Vagina (tissue), 2 donors: ENCODE measurements around the gene RPS6KC1. TPM values are rescaled to one million over a fixed set of nuclear protein-coding genes. Genes with fewer than 3 reads are reported as not detected.
A peak's percentile ranks its signal among the peaks of the same experiment; 100 is the strongest.
"Not testable (repeated sequence)": the region's sequence is repeated elsewhere in the genome, so short reads cannot be mapped to it uniquely, and the experiment has no call there.

Experiments
- DNase-seq, 2 donors: peaks; one replicate each; pipeline ENCODE4 v3.0.0-alpha.2; 2017; ENCODE audit errors: extremely low spot score in 2 of 2
- H3K27ac ChIP-seq: fragments of 200-600 bp; sonication (generic); one replicate; pipeline ENCODE4 v1.5.1; 2019
- H3K27me3 ChIP-seq: fragments of 200-600 bp; sonication (generic); one replicate; pipeline ENCODE4 v1.5.1; 2019
- H3K36me3 ChIP-seq, 2 donors: fragments of 200-600 bp; sonication (generic); one replicate each; pipeline ENCODE4 v1.5.1; 2017 to 2019
- H3K4me1 ChIP-seq: fragments of 200-600 bp; sonication (generic); one replicate; pipeline ENCODE4 v1.5.1; 2019
- H3K4me3 ChIP-seq, 2 donors: fragments of 200-600 bp; sonication (generic); 1 replicate in 1 of 2; 2 replicates in 1 of 2; pipeline ENCODE4 v1.5.1; 2016 to 2019
- H3K9me3 ChIP-seq: fragments of 200-600 bp; sonication (generic); one replicate; pipeline ENCODE4 v1.5.1; 2019
- POLR2A ChIP-seq, 2 donors: fragments of 450-650 bp; IDR thresholded peaks; one replicate each; pipeline ENCODE4 v1.6.1; 2017; ENCODE audit warnings: antibody characterized with exemption in 2 of 2, mild to moderate bottlenecking in 2 of 2, moderate library complexity in 2 of 2
- POLR2AphosphoS5 ChIP-seq, 2 donors: sonication (generic); formaldehyde crosslinking; IDR thresholded peaks; one replicate each; pipeline ENCODE4 v1.9.0; 2017; ENCODE audit warnings: antibody characterized with exemption in 2 of 2, mild to moderate bottlenecking in 2 of 2, low read depth in 1 of 2; ENCODE audit not compliant: insufficient read depth in 1 of 2
- intact Hi-C: fragments of 100-400 bp; cut with DNase I; formaldehyde crosslinking; loops from one replicate; pipeline ENCODE4 v1.15.1; 2023
- total RNA-seq: library from RNA; depleted of rRNA; stranded (reverse); fragments of >200 nt; gene quantifications from one replicate; pipeline ENCODE4 v1.2.3, GENCODE V29; 2016
- TF ChIP-seq, protein P1 (sequence below), 3 experiments: fragments of 450-650 bp in 2 of 3; fragments of 200-600 bp in 1 of 3; sonication (generic) in 1 of 3; IDR thresholded peaks; one replicate each; pipeline ENCODE4 v1.5.1; 2017 to 2019; ENCODE audit warnings: antibody characterized with exemption in 3 of 3, mild to moderate bottlenecking in 2 of 3, moderate library complexity in 2 of 3

Gene RPS6KC1
- total RNA-seq, 1 donor from 2014 or later = 14.2 TPM

DNA sequence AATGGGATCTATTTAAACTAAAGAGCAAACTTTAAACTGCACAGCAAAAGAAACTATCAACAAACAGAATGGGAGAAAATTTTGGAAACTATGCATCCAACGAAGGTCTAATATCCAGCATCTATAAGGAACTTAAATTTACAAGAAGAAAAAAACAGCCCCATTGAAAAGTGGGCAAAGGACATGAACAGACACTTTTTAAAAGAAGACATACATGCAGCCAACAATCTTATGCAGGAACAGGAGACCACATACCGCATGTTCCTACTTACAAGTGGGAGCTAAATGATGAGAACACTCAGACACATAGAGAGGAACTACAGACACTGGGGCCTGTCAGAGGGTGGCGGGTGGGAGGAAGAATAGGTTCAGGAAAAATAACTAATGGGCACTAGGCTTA, 149.6 kb downstream of the RPS6KC1 start:
- no peak overlapping the region for H3K4me3 ChIP-seq
- peaks cover 0 to 19% of the 10 kb centered on the region in 2 donors for H3K36me3 ChIP-seq
- no peak for DNase-seq
- H3K4me1 ChIP-seq = no peaks in the 10 kb centered on the region
- intact Hi-C loops = no loop called here
- peaks cover 5% of the 10 kb centered on the region for H3K9me3 ChIP-seq
- TF ChIP-seq POLR2A (IDR thresholded peaks at IDR 0.05) (no peak), POLR2AphosphoS5 (IDR thresholded peaks at IDR 0.05; ENCODE audit: insufficient read depth in 1 of 2, low read depth in 1 of 2) (no peak)
- TF ChIP-seq, protein P1, sequence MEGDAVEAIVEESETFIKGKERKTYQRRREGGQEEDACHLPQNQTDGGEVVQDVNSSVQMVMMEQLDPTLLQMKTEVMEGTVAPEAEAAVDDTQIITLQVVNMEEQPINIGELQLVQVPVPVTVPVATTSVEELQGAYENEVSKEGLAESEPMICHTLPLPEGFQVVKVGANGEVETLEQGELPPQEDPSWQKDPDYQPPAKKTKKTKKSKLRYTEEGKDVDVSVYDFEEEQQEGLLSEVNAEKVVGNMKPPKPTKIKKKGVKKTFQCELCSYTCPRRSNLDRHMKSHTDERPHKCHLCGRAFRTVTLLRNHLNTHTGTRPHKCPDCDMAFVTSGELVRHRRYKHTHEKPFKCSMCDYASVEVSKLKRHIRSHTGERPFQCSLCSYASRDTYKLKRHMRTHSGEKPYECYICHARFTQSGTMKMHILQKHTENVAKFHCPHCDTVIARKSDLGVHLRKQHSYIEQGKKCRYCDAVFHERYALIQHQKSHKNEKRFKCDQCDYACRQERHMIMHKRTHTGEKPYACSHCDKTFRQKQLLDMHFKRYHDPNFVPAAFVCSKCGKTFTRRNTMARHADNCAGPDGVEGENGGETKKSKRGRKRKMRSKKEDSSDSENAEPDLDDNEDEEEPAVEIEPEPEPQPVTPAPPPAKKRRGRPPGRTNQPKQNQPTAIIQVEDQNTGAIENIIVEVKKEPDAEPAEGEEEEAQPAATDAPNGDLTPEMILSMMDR (IDR thresholded peaks at IDR 0.05) = no peak
- H3K27ac ChIP-seq = no peak overlapping the region
- H3K27me3 ChIP-seq = no peaks in the 10 kb centered on the region

DNA sequence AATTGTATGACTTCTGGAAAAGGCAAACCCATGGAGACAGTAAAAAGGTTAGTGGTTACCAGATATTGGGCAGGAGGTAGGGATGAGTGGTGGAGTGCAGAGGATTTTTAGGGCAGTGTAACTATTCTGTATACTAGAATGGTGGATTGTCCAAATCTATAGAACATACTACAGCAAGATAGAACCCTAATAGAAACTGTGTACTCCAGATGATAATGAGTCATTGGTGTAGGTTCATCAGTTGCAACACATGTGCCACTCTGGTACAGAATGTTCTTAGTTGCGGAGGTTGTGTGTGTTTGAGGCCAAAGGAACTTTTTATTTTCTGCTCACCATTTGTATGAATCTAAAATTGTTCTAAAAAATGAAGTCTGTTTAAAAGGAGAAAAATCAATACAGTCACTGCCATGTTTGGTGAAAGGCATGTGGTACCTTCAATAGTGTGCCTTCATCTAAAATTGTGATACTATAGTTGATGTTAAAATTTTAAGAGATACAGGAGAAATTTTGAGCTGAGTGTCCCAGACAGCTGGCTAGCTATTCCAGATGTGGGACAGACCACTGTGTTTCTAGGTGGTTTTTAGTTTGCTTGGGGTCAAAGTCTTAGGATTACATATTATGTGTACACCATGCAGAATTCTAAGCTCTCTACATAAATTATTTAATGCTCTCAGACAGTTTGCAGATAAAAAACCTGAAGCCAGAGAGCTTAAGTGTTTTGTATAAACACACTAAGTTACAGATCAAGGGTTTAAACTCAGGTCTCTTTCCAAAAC, 150.5 kb downstream of the RPS6KC1 start:
- Histone ChIP-seq H3K4me3 (no peak overlapping the region), H3K36me3 (peaks cover 0 to 21% of the 10 kb centered on the region in 2 donors), H3K27me3 (no peaks in the 10 kb centered on the region), H3K4me1 (no peaks in the 10 kb centered on the region), H3K27ac (no peak overlapping the region), H3K9me3 (peaks cover 5% of the 10 kb centered on the region)
- DNase-seq = no peak
- no peak for TF ChIP-seq POLR2A (IDR thresholded peaks at IDR 0.05)
- TF ChIP-seq, protein P1 (IDR thresholded peaks at IDR 0.05) = no peak
- peak in 1 of 2 donors; percentile 37 for TF ChIP-seq POLR2AphosphoS5 (IDR thresholded peaks at IDR 0.05; ENCODE audit: insufficient read depth in 1 of 2, low read depth in 1 of 2)
- intact Hi-C loops = no loop called here

DNA sequence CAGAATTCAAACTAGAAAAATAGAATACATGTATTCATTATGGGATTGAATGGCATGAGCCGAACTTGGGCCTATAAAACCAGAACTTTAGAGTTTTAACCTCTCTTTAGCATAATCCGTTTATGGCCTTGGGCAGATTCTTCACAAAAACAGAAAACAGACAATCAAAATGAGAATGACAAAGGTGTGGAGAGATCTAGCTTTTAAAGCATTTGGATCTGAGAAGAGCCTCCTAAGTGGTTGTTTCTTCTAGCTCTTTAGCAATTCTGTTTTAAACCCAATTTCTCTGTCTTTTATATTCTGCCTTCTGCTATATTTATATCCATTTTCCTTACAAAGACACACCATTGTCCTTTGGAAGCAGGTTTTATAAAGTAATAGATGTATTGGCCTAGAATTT, 160.2 kb downstream of the RPS6KC1 start:
- H3K9me3 ChIP-seq = no peaks in the 10 kb centered on the region
- no peaks in the 10 kb centered on the region for H3K4me1 ChIP-seq
- H3K4me3 ChIP-seq = no peak overlapping the region
- intact Hi-C loops = no loop called here
- TF ChIP-seq POLR2A (IDR thresholded peaks at IDR 0.05) (no peak), POLR2AphosphoS5 (IDR thresholded peaks at IDR 0.05; ENCODE audit: insufficient read depth in 1 of 2, low read depth in 1 of 2) (no peak)
- TF ChIP-seq, protein P1 (IDR thresholded peaks at IDR 0.05) = no peak
- no peaks in the 10 kb centered on the region for H3K27me3 ChIP-seq
- H3K36me3 ChIP-seq = peaks cover 0 to 32% of the 10 kb centered on the region in 2 donors
- no peak for DNase-seq
- no peak overlapping the region for H3K27ac ChIP-seq

DNA sequence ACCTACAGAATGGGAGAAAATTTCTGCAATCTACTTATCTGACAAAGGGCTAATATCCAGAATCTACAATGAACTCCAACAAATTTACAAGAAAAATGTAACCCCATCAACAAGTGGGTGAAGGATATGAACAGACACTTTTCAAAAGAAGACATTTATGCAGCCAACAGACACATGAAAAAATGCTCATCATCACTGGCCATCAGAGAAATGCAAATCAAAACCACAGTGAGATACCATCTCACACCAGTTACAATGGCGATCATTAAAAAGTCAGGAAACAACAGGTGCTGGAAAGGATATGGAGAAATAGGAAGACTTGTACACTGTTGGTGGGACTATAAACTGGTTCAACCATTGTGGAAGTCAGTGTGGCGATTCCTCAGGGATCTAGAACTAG, 168.0 kb downstream of the RPS6KC1 start:
- H3K4me1 ChIP-seq, H3K27ac ChIP-seq, H3K36me3 ChIP-seq, H3K9me3 ChIP-seq, DNase-seq, H3K27me3 ChIP-seq, H3K4me3 ChIP-seq, intact Hi-C loops: not testable (repeated sequence)

DNA sequence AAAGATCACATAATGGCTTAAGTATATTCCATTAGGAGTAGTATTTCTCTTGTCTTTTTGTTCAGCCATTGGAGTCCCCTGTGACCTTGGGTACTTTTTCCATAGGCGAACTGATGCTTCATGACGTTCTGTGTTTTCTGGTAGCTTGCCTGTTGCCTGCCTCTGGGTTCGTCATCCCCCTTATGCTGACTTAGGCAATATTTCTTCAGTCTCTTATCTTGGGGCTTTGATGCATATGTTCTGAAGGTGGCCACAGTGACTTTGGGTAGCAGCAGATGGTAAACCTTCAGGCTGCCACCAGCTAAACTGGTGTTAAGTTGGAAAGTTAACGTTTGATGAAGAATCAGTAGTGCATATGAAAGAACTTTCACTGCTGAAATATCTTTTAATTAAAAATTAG, 170.2 kb downstream of the RPS6KC1 start:
- H3K9me3 ChIP-seq = no peaks in the 10 kb centered on the region
- intact Hi-C loops = no loop called here
- H3K4me1 ChIP-seq = no peaks in the 10 kb centered on the region
- DNase-seq = no peak
- no peaks in the 10 kb centered on the region for H3K36me3 ChIP-seq
- H3K27me3 ChIP-seq = no peaks in the 10 kb centered on the region
- H3K4me3 ChIP-seq = no peak overlapping the region
- TF ChIP-seq POLR2A (IDR thresholded peaks at IDR 0.05) (no peak), POLR2AphosphoS5 (IDR thresholded peaks at IDR 0.05; ENCODE audit: insufficient read depth in 1 of 2, low read depth in 1 of 2) (no peak)
- TF ChIP-seq, protein P1 (IDR thresholded peaks at IDR 0.05) = no peak
- no peak overlapping the region for H3K27ac ChIP-seq
